ENCODE measurements around the gene RUFY3.
"Not testable (repeated sequence)": the region's sequence is repeated elsewhere in the genome, so short reads cannot be mapped to it uniquely, and the experiment has no call there.

RUFY3 gene

GRCh38 chr4:70734971-70735370 lies 13.2 kb downstream of the RUFY3 start:
- H3K4me3 ChIP-seq (ENCODE audit: low read depth, low read length), result no peak overlapping the region

GRCh38 chr4:70735915-70736314 lies 14.2 kb downstream of the RUFY3 start:
- H3K4me3 ChIP-seq (ENCODE audit: low read depth, low read length), result not testable (repeated sequence)

GRCh38 chr4:70737006-70737405 lies 15.2 kb downstream of the RUFY3 start:
- H3K4me3 ChIP-seq (ENCODE audit: low read depth, low read length), result no peak overlapping the region

- no peak overlapping the region for H3K4me3 ChIP-seq (ENCODE audit: low read depth, low read length)
Observed at GRCh38 chr4:70737409-70737808, 15.6 kb downstream of the RUFY3 start.

GRCh38 chr4:70739496-70740337 lies 18.0 kb downstream of the RUFY3 start:
- no peak overlapping the region for H3K4me3 ChIP-seq (ENCODE audit: low read depth, low read length)

GRCh38 chr4:70741867-70742658 lies 20.3 kb downstream of the RUFY3 start:
- H3K4me3 ChIP-seq (ENCODE audit: low read depth, low read length), result no peak overlapping the region

- no peak overlapping the region for H3K4me3 ChIP-seq (ENCODE audit: low read depth, low read length)
Observed at GRCh38 chr4:70743731-70744130, 22.0 kb downstream of the RUFY3 start.

GRCh38 chr4:70746179-70746839 lies 24.5 kb downstream of the RUFY3 start:
- H3K4me3 ChIP-seq (ENCODE audit: low read depth, low read length), result no peak overlapping the region

GRCh38 chr4:70747874-70748273 lies 26.1 kb downstream of the RUFY3 start:
- H3K4me3 ChIP-seq (ENCODE audit: low read depth, low read length), result no peak overlapping the region

- no peak overlapping the region for H3K4me3 ChIP-seq (ENCODE audit: low read depth, low read length)
Observed at GRCh38 chr4:70749313-70749712, 27.5 kb downstream of the RUFY3 start.

GRCh38 chr4:70752236-70752635 lies 30.5 kb downstream of the RUFY3 start:
- no peak overlapping the region for H3K4me3 ChIP-seq (ENCODE audit: low read depth, low read length)

- no peak overlapping the region for H3K4me3 ChIP-seq (ENCODE audit: low read depth, low read length)
Observed at GRCh38 chr4:70753630-70754029, 31.9 kb downstream of the RUFY3 start.

GRCh38 chr4:70754470-70754869 lies 32.7 kb downstream of the RUFY3 start:
- no peak overlapping the region for H3K4me3 ChIP-seq (ENCODE audit: low read depth, low read length)

GRCh38 chr4:70754990-70755688 lies 33.4 kb downstream of the RUFY3 start:
- no peak overlapping the region for H3K4me3 ChIP-seq (ENCODE audit: low read depth, low read length)

- H3K4me3 ChIP-seq (ENCODE audit: low read depth, low read length), result no peak overlapping the region
Observed at GRCh38 chr4:70759126-70759525, 37.4 kb downstream of the RUFY3 start.

- no peak overlapping the region for H3K4me3 ChIP-seq (ENCODE audit: low read depth, low read length)
Observed at GRCh38 chr4:70759627-70760026, 37.9 kb downstream of the RUFY3 start.

- no peak overlapping the region for H3K4me3 ChIP-seq (ENCODE audit: low read depth, low read length)
Observed at GRCh38 chr4:70760662-70761061, 38.9 kb downstream of the RUFY3 start.

GRCh38 chr4:70761276-70761816 lies 39.6 kb downstream of the RUFY3 start:
- no peak overlapping the region for H3K4me3 ChIP-seq (ENCODE audit: low read depth, low read length)

GRCh38 chr4:70765368-70765767 lies 43.6 kb downstream of the RUFY3 start:
- H3K4me3 ChIP-seq (ENCODE audit: low read depth, low read length), result no peak overlapping the region

GRCh38 chr4:70768301-70768948 lies 46.7 kb downstream of the RUFY3 start:
- H3K4me3 ChIP-seq (ENCODE audit: low read depth, low read length), result no peak overlapping the region
